Transverse colon (tissue), 4 donors: ENCODE results near the gene RBM47. TPM values are rescaled to one million over a fixed set of nuclear protein-coding genes. Genes with fewer than 3 reads are reported as not detected.

Source experiments
- DNase-seq: peaks from one replicate; pipeline ENCODE4 v3.0.0-alpha.2; 2019
- H3K27ac ChIP-seq, 4 donors: fragments of 200-600 bp; sonication (generic); 2 replicates each; pipeline ENCODE4 v1.5.1; 2016 to 2018; ENCODE audit warnings: inconsistent platforms in 4 of 4
- H3K27me3 ChIP-seq: fragments of 200-600 bp; sonication (generic); 2 replicates; pipeline ENCODE4 v1.5.1; 2017; ENCODE audit warnings: inconsistent platforms
- H3K36me3 ChIP-seq, 4 donors: fragments of 200-600 bp; sonication (generic); 2 replicates each; pipeline ENCODE4 v1.5.1; 2017 to 2019; ENCODE audit warnings: inconsistent platforms in 4 of 4
- H3K4me1 ChIP-seq, 4 donors: fragments of 200-600 bp; sonication (generic); 2 replicates each; pipeline ENCODE4 v1.5.1; 2017 to 2020; ENCODE audit warnings: inconsistent platforms in 4 of 4
- H3K4me3 ChIP-seq, 4 donors: fragments of 200-600 bp; sonication (generic); 1 replicate in 1 of 4; 2 replicates in 3 of 4; pipeline versions ENCODE4 v1.5.1 to v1.6.1; 2017 to 2019; ENCODE audit warnings: inconsistent platforms in 4 of 4
- H3K9me3 ChIP-seq, 2 donors: fragments of 200-600 bp; sonication (generic); 2 replicates each; pipeline ENCODE4 v1.5.1; 2017 to 2019; ENCODE audit warnings: inconsistent platforms in 2 of 2
- EP300 ChIP-seq: sonication (generic); formaldehyde crosslinking; IDR thresholded peaks from one replicate; pipeline ENCODE4 v1.6.1; 2017; ENCODE audit warnings: antibody characterized with exemption, low read depth
- POLR2A ChIP-seq: fragments of 450-650 bp; IDR thresholded peaks from one replicate; pipeline ENCODE4 v1.6.1; 2016; ENCODE audit warnings: antibody characterized with exemption, mild to moderate bottlenecking, moderate library complexity
- POLR2AphosphoS5 ChIP-seq, 3 donors: sonication (generic); formaldehyde crosslinking; IDR thresholded peaks; one replicate each; pipeline ENCODE4 v1.6.1; 2016; ENCODE audit warnings: antibody characterized with exemption in 3 of 3
- WGBS, 2 donors: methylation state at CpG; one replicate each; pipeline ENCODE4 v1.1.5; 2018; ENCODE audit warnings: low coverage in 1 of 2; 5-methylcytosine and 5-hydroxymethylcytosine counted together
- in situ Hi-C, 4 donors: fragments of 200-750 bp; cut with MboI; loops; one replicate each; pipeline versions ENCODE4 v1.15.0 to v1.15.1; 2017; ENCODE audit warnings: low sequenced_read_pairs in 3 of 4, low pct_ligation_motif_present in 1 of 4, low pct_unique_long_range_greater_than_20kb in 1 of 4
- intact Hi-C: fragments of 100-400 bp; cut with DNase I; formaldehyde crosslinking; loops from one replicate; pipeline ENCODE4 v1.15.1; 2023; ENCODE audit warnings: low total_unique reads
- total RNA-seq, 4 donors: library from RNA; depleted of rRNA; stranded (reverse); fragments of >200 nt; gene quantifications; one replicate each; pipeline ENCODE4 v1.1.0, GENCODE V29; 2016
- TF ChIP-seq, protein P1 (sequence below), 5 experiments: fragments of 200-600 bp in 3 of 5; fragments of 450-650 bp in 2 of 5; sonication (generic) in 3 of 5; IDR thresholded peaks; 1 replicate in 2 of 5; 2 replicates in 3 of 5; pipeline ENCODE4 v1.5.1; 2016 to 2017; ENCODE audit warnings: antibody characterized with exemption in 5 of 5, inconsistent platforms in 3 of 5, mild to moderate bottlenecking in 2 of 5, moderate library complexity in 1 of 5

Gene RBM47
- total RNA-seq, 4 donors from 2014 or later: 273 to 667 (median 572) TPM

DNA sequence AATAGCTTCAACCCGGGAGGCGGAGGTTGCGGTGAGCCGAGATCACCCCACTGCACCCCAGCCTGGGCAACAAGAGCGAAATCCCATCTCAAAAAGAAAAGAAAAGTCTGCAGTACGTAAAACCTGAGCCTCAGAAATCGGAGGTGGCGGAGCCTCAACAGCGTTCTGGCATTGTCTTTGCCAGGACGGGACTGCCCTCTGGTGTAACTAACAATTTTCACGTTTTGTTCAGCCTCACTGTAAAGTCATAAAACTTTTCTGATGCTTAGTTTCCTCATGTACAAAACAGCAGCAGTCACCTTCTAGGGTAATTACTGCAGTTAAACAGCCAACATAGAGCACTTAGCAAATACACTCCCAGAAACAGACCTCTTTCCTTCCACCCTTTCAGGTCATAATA, 121.7 kb downstream of the RBM47 start:
- in situ Hi-C loops: no loop called here
- Histone ChIP-seq H3K4me3 (peak overlapping the region in 2 of 4 donors; percentile 12 to 32), H3K9me3 (no peaks in the 10 kb centered on the region), H3K4me1 (peaks cover 0 to 58% (median 6%) of the 10 kb centered on the region in 4 donors), H3K27me3 (no peaks in the 10 kb centered on the region), H3K36me3 (no peaks in the 10 kb centered on the region), H3K27ac (peak overlapping the region; percentile 57 to 89 (median 86))
- TF ChIP-seq POLR2A (no peak), EP300 (no peak), POLR2AphosphoS5 (IDR thresholded peaks at IDR 0.05) (peak in 1 of 3 donors; percentile 50)
- TF ChIP-seq, protein P1, sequence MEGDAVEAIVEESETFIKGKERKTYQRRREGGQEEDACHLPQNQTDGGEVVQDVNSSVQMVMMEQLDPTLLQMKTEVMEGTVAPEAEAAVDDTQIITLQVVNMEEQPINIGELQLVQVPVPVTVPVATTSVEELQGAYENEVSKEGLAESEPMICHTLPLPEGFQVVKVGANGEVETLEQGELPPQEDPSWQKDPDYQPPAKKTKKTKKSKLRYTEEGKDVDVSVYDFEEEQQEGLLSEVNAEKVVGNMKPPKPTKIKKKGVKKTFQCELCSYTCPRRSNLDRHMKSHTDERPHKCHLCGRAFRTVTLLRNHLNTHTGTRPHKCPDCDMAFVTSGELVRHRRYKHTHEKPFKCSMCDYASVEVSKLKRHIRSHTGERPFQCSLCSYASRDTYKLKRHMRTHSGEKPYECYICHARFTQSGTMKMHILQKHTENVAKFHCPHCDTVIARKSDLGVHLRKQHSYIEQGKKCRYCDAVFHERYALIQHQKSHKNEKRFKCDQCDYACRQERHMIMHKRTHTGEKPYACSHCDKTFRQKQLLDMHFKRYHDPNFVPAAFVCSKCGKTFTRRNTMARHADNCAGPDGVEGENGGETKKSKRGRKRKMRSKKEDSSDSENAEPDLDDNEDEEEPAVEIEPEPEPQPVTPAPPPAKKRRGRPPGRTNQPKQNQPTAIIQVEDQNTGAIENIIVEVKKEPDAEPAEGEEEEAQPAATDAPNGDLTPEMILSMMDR (IDR thresholded peaks at IDR 0.05): peak; percentile 10 to 63 (median 36)
- 45 to 64% methylated on average over 11 of the region's 11 CpGs for WGBS, 2 donors
- intact Hi-C loops: no loop called here
- peak; percentile 71 for DNase-seq

DNA sequence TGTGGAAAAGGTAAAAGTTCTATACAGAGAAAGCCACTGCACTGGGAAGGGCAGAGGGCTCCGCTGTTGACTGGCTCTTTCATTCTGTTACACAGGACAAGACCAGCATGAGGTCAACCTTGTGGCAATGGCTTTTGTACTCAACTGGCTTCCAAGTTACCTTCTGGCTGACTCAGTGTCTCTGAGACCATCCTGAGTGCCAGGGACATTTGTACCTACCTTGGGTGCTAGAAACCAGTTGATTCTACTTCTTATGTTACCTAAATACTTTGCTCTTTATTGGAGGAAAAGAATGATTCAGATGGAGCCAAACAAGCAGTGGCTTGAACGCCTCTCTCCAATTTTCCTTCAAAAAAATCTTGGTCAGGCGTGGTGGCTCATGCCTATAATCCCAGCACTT, 123.2 kb downstream of the RBM47 start:
- 91% methylated on average over 3 of the region's 3 CpGs; no CpG with 5 or more reads in 1 of the 2 donors for WGBS, 2 donors
- Histone ChIP-seq H3K4me1 (peaks cover 0 to 61% (median 10%) of the 10 kb centered on the region in 4 donors), H3K36me3 (no peaks in the 10 kb centered on the region), H3K27ac (peak overlapping the region in 3 of 4 donors; percentile 18 to 79 (median 21)), H3K9me3 (no peaks in the 10 kb centered on the region), H3K27me3 (no peaks in the 10 kb centered on the region), H3K4me3 (no peak overlapping the region)
- no peak for TF ChIP-seq POLR2A
- TF ChIP-seq, protein P1 (IDR thresholded peaks at IDR 0.05): no peak
- no peak for TF ChIP-seq EP300
- no peak for TF ChIP-seq POLR2AphosphoS5 (IDR thresholded peaks at IDR 0.05)
- in situ Hi-C loops: no loop called here
- intact Hi-C loops: no loop called here
- no peak for DNase-seq

DNA sequence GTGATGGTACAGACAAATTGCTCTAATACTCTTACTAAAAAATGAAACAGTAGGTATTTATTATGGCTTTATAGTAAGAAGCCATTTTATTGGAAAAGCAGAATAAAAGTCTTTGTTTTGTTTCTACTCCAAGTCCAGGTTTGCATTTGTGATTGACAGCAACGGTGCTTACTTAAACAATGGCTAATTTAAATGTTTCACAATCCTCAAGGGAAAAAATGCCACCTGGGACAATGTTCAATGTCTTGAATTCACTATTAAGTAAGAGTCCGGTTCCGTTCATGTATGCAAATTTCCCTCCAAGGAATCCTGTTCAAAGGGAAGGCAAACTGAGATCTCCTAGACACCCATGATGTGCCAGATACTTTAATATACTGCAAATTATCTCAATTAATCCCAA, 123.6 kb downstream of the RBM47 start:
- DNase-seq: no peak
- no peaks in the 10 kb centered on the region for H3K9me3 ChIP-seq
- no peaks in the 10 kb centered on the region for H3K36me3 ChIP-seq
- H3K27ac ChIP-seq: peak overlapping the region in 2 of 4 donors; percentile 18 to 79
- H3K4me3 ChIP-seq: no peak overlapping the region
- TF ChIP-seq EP300: no peak
- in situ Hi-C loops: no loop called here
- H3K4me1 ChIP-seq: peaks cover 0 to 65% (median 14%) of the 10 kb centered on the region in 4 donors
- intact Hi-C loops: no loop called here
- 42 to 46% methylated on average over 3 of the region's 3 CpGs for WGBS, 2 donors
- H3K27me3 ChIP-seq: no peaks in the 10 kb centered on the region

DNA sequence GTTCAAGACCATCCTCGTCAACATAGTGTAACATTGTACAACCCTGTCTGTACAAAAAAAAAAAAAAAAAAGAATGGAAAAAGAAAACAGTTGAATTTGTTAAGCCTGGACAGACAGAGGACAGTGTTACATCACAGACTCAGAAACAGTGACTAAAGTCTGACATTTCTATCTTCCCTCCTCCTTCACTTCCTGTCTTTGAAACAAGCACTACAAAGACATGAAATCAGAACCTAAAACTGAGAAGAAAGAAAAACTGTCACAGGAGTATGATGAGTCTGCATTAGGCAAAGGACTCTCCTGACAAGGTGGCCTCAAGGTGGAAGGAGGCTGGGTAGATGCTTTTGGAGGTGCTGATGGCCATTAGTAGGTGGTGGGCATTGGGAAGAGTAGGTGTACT, 126.7 kb downstream of the RBM47 start:
- intact Hi-C loops: no loop called here
- Histone ChIP-seq H3K36me3 (no peaks in the 10 kb centered on the region), H3K4me1 (peaks cover 0 to 54% (median 10%) of the 10 kb centered on the region in 4 donors), H3K27me3 (no peaks in the 10 kb centered on the region), H3K27ac (no peak overlapping the region), H3K9me3 (no peaks in the 10 kb centered on the region), H3K4me3 (no peak overlapping the region)
- in situ Hi-C loops: no loop called here
- TF ChIP-seq EP300: no peak
- TF ChIP-seq POLR2A: no peak
- no peak for TF ChIP-seq POLR2AphosphoS5 (IDR thresholded peaks at IDR 0.05)
- TF ChIP-seq, protein P1 (IDR thresholded peaks at IDR 0.05): no peak
- WGBS, 2 donors: 86 to 90% methylated on average over 1 of the region's 1 CpG
- no peak for DNase-seq

DNA sequence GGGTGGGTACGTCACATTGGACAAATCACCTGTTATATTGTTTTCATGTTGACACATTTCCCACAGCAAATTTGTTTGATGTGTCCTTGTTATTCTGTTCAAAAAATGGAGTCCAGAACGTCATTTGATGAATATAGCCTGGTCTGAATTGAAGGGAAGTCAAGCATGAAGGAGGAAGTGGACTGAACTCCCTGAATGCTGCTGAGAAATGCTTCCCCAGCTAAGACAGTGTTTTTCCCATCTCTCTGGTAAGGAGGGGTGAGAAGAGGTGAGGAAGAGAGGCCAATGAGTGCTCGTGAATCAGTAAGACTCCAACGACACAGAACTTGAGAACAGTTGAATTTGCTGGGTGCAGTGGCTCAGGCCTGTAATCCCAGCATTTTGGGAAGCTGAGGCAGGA, 127.4 kb downstream of the RBM47 start:
- H3K9me3 ChIP-seq: no peaks in the 10 kb centered on the region
- H3K4me3 ChIP-seq: no peak overlapping the region
- WGBS, 2 donors: 52 to 57% methylated on average over 4 of the region's 4 CpGs
- in situ Hi-C loops: no loop called here
- H3K27ac ChIP-seq: no peak overlapping the region
- peaks cover 0 to 47% (median 8%) of the 10 kb centered on the region in 4 donors for H3K4me1 ChIP-seq
- no peak for DNase-seq
- intact Hi-C loops: no loop called here
- no peaks in the 10 kb centered on the region for H3K27me3 ChIP-seq
- no peak for TF ChIP-seq EP300
- no peaks in the 10 kb centered on the region for H3K36me3 ChIP-seq
